GM18907 (cell line): ENCODE measurements around the gene MGME1.

Source experiments
- ATAC-seq: cut with Tn5 transposase; IDR thresholded peaks from one replicate; pipeline ENCODE4 v1.9.1; 2021; ENCODE audit warnings: mild to moderate bottlenecking, moderate library complexity; ENCODE audit not compliant: unreplicated experiment

Gene MGME1

DNA sequence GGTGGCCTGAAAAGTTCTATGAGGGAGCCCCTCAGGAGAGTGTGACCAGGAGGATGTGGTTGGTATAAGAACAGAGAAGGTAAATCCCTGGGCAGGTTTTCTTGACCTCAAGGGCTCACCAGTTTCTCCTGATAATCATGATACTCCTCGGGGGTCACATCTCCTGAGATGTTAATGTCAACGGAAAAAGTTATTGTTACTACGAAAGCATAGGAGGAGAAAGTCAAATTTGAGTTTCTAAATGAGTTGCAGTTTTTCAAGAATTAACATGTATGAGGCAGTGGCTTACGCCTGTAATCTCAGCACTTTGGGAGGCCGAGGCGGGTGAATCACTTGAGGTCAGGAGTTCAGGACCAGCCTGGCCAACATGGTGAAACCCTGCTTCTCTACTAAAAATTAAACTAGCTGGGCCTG, 23.4 kb downstream of the MGME1 start:
- peak; percentile 59 for ATAC-seq

DNA sequence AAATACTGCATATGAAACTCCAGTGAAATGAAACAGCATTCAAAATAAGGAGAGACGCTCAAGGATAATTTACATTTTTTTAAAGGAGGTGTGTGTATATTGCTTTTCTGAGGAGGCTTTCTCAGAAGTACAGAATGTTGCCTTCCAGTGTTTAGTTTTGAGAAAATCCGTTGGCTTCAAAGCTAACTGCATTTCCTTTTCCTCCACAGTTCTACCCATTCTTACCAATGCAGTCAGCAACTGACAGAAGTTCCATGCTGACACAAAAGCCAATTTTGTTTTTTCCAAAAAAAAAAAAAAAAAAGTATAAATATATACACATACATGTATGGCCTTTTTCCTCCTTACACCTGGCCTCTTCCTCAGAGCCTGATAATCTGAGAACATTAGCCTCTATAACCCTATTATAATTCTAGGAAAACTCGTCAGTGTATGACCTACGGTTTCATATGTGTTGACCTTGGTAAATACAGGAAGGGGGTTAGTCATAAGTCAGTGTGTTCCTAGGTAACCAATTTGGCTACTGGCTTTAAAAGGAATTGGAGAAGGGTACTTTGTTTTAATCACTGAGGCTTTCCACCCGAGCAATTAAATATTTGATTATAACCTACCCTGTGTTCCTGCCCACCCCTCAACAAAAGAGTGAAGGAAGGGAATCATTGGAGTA, 24.2 kb downstream of the MGME1 start:
- no peak for ATAC-seq

DNA sequence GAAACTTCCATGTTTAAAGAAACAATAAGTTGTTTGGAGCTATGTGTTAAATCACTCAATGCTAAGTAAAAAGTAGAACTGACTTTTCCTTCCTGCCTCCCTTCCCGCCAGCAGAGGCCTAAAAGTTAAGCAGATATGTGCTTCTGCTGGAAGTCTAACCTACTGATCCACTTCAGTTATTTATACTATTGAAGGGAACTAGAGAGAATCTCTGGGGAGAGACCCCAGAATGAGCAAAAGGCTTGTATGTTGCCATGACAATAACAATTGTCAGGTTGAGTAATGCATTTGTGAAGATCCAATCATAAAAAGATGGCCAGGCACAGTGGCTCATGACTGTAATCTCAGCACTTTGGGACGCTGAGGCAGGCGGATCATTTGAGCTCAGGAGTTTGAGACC, 24.7 kb downstream of the MGME1 start:
- no peak for ATAC-seq

DNA sequence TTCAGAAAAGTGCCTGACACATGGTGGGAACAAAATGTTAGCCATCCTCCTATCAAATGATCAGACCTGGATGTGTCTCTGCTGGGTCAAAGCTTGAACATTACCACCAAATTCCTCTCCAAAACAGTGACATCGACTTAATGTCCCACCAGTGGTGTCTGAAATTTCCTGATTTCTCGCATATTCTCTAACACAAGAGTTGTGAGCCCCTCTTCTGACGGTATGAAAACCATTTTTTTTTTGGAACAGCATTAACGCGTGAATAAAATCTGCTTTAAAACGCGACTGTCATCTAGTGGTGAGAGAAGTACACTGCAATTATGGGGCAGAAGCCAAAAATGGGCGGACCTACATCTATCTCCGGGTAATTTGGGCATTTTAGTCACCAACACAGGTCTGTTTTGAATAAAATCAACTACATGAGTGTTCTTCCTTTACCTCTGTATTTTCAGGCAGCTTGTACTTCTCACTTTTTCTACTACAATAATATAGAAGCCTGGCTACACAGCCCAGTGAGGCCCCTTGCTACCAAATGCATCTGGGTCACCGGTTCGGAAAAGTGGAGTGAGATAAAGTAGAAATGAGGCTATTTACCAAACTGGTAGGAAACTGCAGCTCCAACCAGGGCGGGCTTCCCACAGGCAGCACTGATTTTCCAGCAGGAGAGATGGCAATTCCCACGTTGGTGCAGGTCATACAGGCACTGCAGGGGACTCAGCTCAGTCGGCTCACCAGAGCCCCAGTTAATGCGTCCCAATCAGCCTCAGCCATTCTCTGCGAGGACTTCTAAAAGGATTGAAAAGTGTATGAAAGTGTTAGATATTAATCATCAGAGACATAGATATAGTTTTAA, 27.4 kb downstream of the MGME1 start:
- peak; percentile 45 for ATAC-seq

DNA sequence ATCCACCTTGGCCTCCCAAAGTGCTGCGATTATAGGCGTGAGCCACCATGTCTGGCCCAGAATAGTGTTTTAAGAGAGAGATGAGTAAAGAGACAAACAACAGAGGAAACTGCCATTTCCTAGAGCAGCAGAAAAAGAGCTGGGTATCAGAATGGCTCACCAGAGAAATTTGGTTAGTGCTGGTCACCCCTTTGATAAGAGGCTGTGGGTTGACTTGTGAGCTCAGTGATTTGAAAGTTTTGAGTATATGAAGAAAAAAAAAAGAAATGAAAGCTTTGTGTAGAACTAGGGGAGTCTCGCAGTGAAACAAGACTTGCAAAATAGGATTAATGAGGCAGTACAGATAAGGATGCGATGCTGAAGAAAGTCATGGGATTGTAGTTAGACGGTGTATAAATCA, 29.6 kb downstream of the MGME1 start:
- ATAC-seq = no peak

DNA sequence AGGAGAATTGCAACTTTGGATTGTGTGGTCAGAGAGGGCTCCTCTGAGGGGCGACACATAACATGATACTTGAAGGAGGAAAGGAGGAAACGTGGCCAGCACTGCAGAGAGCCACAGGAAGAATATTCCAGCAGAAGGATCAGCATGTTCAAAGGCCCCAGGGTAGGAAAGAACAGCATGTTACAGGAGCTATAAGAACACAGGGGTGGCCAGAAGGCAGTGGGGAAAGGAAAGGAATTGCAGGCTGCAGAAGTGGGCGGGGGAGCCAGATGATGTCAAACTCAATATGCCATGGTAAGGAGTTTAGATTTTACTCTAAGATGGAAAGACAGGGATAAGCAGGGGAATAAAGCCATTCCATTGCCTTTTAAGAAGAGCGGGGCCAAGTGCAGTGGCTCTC, 30.7 kb downstream of the MGME1 start:
- no peak for ATAC-seq

DNA sequence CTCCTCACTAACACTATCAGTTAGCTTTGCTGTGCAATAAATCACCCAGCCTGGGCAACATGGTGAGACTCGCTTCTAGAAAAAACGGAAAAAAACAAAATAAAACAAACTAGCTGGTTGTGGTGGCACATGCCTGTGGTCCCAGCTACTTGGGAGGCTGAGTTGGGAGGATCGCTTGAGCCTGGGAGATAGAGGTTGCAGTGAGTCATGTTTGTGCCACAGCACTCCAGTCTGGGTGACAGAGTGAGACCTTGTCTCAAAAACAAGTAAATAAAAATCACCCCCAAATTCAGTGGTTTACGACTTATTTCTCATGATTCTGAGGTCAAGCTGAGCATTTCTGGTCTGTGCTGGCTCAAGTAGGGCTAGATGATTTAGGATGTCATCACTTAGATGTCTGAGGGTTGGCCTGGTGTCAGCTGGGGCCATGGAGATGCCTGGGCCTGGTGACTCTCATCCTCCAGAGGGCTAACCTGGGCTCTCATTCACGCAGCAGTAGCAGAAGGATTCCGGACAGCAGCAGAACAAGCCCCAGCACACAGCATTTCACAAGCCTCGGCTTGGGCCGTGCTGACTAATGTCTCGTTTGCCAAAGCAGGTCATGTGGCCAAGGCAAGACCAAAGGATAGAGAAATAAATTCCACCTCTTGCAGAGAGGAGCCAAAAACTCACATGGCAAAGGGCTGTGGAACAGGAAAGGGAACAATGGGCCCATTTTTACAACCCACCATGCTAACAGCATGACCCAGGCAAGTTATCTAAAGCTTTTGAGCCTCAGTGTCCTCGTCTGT, 32.5 kb downstream of the MGME1 start:
- no peak for ATAC-seq

DNA sequence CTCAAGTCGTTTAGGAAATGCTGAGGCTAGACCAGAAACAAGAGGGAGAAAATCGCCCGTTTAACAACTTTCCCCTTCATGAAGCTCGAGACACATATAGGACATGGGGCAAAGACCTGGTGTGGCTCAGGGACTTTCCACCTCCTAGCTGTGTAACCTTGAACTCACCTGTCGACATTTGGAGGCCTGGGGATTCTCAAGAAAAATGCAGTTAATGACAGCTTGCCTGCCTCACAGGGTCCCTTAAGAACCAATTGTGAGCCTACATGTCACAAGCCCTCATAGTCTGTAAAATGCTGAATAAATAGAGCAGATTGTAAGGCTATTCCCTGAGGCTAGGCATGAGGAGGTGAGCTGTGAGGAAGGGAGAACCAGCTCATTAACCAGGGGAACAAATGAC, 35.1 kb downstream of the MGME1 start:
- peak; percentile 45 for ATAC-seq

DNA sequence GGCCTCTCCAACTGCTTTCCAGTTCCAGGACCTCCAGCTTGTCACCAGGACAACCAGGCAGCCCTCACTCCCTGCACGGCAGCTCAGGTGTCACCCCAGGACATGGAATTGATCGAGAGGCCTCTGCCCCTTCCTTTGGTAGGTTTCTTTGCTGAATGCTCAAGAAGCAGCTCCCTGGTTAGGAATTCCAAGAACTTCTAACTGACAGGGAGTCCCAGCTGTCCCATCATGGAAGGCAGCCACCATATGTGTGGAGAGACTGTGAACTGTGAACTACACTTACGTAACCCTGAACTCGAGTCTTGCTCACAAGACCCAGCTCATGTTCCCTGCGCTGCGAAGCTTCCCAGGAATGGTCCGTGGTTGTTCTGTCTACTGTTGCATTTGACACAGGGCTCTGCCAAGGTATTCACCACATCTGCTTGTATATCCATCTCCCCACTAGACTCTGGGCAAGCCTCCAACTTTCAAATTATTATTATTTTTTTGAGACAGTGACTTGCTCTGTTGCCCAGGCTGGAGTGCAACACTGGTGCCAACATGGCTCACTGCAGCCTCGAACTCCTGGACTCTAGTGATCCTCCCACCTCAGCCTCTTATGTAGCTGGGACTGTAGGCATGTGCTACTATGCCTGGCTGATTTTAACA, 35.7 kb downstream of the MGME1 start:
- ATAC-seq = no peak

DNA sequence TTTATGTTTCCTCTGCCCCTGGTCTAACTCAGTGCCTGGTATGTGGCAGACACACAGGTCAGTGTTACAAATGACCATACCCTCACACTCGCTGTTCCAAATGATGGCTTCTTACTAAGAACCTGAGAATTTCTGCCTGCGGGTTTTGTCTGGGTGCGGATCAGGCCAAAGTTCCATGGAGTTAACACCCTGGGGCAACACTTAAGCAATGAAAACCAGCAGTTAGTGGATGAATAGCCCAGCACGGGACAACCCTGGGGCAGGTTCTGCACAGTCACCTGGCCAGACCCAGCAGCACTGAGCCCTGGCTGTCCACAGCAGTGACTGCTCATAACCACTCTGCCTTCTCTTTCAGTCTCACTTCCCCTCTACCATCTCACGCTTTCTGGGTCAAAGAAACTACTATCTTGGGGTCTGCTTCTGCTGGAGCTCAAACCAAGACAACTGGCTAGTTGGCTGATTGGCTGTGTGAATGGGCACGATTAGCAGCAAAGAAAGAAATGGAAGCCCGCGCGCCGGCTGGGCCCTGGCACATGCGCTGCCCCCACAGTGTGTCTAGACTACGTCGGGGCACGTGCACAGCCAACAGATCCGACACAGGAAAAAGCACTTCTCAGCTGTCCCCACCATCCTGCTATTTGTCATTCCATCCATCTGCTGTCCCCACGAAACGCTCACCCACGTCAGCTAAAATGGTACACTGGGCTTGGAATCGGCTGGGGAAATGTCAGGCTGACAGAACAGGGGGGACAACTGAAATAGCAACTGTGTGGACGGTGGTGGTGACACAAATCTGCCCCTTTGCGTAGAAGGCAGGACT, 36.6 kb downstream of the MGME1 start:
- peak; percentile 93 for ATAC-seq

DNA sequence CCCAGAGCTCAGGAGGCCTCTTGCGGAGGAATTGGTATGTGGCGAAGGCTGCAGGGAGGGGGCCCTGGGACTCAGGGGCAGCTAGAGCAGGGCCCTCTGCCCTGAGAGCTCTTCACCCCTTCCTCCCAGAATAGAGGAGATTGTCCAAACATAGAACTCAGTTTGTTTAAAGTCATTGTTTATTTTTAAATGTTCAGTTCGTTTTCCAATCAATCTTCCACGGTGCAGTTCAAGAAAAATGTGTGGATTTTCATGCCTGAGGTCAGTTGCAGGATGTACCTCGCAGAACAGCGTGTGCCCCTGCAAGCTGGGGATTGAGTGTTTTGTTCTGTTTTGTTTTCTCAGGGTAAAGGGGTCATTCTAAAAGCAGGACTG, 37.2 kb downstream of the MGME1 start:
- no peak for ATAC-seq

DNA sequence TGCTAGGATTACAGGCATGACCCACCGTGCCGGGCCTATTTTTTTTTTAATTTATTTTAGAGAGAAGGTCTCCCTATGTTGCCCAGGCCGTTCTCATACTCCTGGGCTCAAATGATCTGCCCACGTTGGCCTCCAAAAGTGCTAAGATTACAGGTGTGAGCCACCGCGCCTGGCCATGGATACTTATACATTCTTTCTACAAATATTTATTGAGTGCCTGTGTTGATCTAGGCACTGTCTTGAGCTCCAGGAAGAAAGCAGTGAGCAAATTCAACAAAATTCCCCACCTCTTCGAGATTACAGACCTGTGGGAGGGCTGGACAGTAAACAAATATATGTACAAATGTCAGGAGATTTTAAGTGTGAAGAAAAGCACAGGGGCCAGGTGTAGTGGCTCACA, 37.9 kb downstream of the MGME1 start:
- no peak for ATAC-seq

DNA sequence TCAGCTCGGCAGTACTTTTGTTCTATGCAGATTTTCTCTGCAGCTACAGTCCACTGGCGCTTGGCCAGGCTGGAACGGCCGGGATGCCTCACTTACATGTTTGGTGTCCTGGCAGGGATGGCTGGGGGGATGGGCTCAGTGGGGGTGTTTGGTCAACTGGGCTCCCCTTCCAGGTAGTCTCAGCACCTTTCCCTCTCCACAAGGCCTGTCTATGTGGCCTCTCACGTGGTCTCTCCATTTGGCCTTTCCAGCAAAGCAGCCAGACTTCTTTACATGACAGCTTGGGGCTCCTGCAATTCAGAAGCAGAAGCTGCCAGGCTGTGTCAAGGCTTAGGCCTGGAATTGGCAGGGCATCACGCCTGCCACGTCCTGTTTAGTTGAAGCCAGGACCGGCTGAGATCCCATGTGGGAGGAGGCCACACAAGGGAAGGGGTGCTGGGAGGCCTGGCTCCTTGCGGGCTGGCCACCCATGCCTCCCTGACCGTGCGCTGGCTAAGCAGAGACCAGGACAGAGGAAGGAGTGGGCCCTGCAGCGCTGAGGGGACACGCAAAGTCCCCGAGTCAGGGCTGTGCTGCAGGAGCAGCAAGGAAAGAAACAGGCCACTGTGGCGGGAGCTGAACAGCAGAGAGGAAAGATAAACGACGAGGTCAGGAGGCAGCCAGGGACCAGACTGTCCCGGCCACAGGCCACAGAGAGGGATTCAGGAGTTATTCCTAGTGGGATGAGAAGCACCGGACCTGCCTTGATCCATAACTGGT, 38.9 kb downstream of the MGME1 start:
- ATAC-seq = no peak

DNA sequence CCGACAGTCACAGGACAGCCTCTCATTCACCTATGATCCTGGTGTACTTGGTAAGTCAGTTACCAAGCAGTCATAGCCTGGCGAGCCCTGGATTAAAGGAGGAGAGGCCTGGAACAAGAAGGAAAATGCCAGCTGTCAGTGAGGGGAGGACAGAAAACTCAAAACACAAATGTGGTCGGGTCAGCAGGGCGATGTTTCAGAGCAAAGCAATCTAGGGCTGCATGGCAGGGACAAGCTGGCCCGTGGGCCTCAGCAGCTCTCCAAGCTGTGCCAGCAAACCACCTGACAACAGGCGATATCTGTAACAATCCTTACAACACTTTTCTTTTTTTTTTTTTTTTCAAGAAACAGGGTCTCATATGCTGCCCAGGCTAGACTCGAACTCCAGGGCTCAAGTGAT, 40.3 kb downstream of the MGME1 start:
- ATAC-seq = no peak

DNA sequence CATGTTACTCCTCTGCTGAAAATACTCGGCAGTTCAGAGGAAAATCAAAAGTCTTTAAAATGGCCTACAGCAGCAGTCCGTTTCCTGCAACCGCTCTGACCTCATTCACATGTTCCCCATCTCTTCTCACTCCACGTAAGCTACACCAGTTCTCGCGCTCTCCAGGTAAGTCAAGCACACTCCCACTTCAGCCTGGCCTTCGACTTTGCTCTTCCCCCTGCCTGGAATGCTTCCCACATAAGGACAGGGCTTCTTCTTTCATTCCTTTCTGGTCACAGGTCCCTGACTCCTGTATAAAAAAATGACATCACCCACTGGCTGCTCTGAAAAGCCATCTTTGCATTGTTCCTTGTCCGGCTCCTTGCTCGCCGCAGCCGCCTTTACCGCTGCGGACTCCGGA, 42.7 kb downstream of the MGME1 start:
- no peak for ATAC-seq

DNA sequence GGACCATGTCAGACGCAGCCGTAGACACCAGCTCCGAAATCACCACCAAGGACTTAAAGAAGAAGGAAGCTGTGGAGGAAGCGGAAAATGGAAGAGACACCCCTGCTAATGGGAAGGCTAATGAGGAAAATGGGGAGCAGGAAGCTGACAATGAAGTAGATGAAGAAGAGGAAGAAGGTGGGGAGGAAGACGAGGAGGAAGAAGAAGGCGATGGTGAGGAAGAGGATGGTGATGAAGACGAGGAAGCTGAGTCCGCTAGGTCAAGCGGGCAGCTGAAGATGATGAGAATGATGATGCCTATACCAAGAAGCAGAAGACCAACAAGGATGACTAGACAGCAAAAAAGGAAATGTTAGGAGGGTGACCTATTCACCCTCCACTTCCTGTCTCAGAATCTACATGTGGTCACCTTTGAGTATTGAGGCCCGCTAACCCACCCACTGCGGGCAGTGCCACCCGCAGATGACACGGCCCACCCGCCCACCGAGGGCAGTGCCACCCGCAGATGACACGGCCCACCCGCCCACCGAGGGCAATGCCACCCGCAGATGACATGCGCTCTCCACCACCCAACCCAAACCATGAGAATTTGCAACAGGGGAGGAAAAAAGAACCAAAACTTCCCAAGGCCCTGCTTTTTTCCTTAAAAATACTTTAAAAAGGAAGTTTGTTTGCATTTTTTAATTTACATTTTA, 43.3 kb downstream of the MGME1 start:
- no peak for ATAC-seq

DNA sequence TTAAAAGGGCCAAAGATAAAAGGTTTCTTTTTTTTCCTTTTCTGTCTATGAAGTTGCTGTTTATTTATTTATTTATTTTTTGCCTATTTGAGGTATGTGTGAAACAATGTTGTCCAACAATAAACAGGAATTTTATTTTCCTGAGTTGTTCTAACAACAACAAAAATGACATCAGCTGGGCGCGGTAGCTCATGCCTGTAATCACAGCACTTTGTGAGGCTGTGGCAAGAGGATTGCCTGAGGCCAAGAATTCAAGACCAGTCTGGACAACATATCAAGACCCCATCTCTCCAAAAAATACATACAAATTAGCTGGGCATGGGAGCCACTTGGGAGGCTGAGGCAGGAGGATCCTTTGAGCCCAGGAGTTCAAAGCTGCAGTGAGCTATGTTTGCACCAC, 44.1 kb downstream of the MGME1 start:
- ATAC-seq = no peak

DNA sequence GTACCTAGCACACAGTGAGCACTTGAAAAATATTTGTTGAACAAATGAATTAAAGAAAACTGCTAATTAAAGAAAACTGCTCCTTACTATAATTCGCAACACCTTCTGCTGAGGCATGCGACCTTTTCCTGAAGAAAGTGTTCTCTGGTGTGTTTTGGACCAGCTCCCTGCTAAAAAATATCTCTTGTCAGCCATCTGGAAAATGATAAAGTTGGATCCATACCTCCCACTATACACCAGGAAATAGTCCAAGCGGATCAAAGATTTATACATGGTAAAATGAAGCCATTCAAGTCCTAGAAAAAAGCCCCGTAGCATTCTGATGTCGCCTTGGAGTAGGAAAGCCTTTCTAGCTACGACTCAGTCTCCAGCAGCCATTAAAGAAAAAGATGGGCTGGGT, 45.6 kb downstream of the MGME1 start:
- ATAC-seq = no peak

DNA sequence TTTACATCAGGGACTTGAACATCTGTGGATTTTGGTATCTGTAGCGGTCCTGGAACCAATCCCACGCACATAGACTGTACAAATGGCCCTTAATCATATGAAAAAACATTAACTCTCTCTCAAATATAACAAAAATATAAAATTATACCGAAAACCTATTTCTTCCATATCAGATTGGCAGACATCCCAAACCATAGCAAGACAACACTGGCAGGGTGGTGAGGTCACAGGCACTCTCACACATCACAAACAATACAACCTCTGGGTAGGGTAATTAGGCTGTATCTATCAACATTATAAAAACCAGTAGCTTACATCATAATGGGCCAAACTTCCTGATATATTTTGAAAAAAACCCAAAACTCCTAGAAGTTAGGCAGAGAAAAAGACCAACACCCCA, 48.0 kb downstream of the MGME1 start:
- ATAC-seq = no peak
